K562 (cell line): ENCODE data around the gene TADA2A. TPM values are rescaled to one million over a fixed set of nuclear protein-coding genes. Genes with fewer than 3 reads are reported as not detected.
"Not testable (repeated sequence)": the region's sequence is repeated elsewhere in the genome, so short reads cannot be mapped to it uniquely, and the experiment has no call there.

Experiments used
- ATAC-seq: fragments of 200-7000 bp; cut with Tn5 transposase; 3 replicates; pipeline ENCODE4 v1.9.1; 2020; ENCODE audit warnings: moderate library complexity
- BruUV-seq: library from RNA; stranded (reverse); fragments of 400-500 nt; replicated peaks from 2 replicates; lab custom pipeline; 2021; lab: Mats Ljungman, UMichigan
- CTCF ChIA-PET: fragments of 300-600 bp; formaldehyde crosslinking; extraction: SDS; loops from one replicate; lab custom pipeline; 2021; ENCODE audit warnings: low intra/inter-chr PET ratio; lab: Yijun Ruan, JAX
- POLR2A ChIA-PET: fragments of 300-600, 350-650 bp; sonication (Branson Sonifier 250); formaldehyde crosslinking; extraction: SDS; loops from one replicate; lab custom pipeline; 2021; ENCODE audit warnings: antibody characterized with exemption, inconsistent platforms; lab: Yijun Ruan, JAX
- DNase-seq, 4 experiments: peaks; one replicate each; pipeline versions ENCODE4 v3.0.0 to v3.0.0-alpha.2; 2011 to 2018; ENCODE audit warnings: low spot score in 3 of 4, mixed read lengths in 3 of 4; ENCODE audit errors: extremely low read depth in 1 of 4
- FAIRE-seq: peaks from 2 replicates; lab custom pipeline; 2011; peaks lifted over from hg19 to GRCh38; lab: Jason Lieb, UNC
- H2AFZ ChIP-seq: 2 replicates; pipeline ENCODE4 v1.6.0; 2011; ENCODE audit warnings: low read depth, low read length, control low read depth, inconsistent platforms
- H3K27ac ChIP-seq: fragments of 200-600 bp; 3 replicates; pipeline ENCODE4 v1.8.0; 2011; ENCODE audit warnings: low read depth, mild to moderate bottlenecking, control low read depth, inconsistent platforms, low read length, moderate library complexity, mixed read lengths; ENCODE audit errors: extremely low read depth
- H3K27me3 ChIP-seq, 2 experiments: fragments of 300-600 bp in 1 of 2; 2 replicates in 1 of 2; 3 replicates in 1 of 2; pipeline versions ENCODE4 v1.6.0 to v1.8.0; 2011; ENCODE audit warnings: inconsistent platforms in 2 of 2, low read length in 2 of 2, mild to moderate bottlenecking in 1 of 2, mixed read lengths in 1 of 2, moderate library complexity in 1 of 2; ENCODE audit not compliant: control insufficient read depth in 2 of 2, insufficient read depth in 2 of 2
- H3K36me3 ChIP-seq: fragments of 300-600 bp; 3 replicates; pipeline ENCODE4 v1.8.0; 2011; ENCODE audit warnings: mild to moderate bottlenecking, low read length, inconsistent platforms; ENCODE audit not compliant: control insufficient read depth, insufficient read depth
- H3K4me1 ChIP-seq, 2 experiments: fragments of 200-600 bp in 1 of 2; replicated peaks in 1 of 2; 2 replicates in 1 of 2; 3 replicates in 1 of 2; pipeline versions ENCODE4 v1.5.1 to v1.8.0; 2011; ENCODE audit warnings: inconsistent platforms in 2 of 2, low read length in 2 of 2, mild to moderate bottlenecking in 1 of 2, mixed read lengths in 1 of 2, moderate library complexity in 1 of 2; ENCODE audit not compliant: control insufficient read depth in 2 of 2, insufficient read depth in 2 of 2
- H3K4me2 ChIP-seq: 2 replicates; pipeline ENCODE4 v1.6.1; 2011; ENCODE audit warnings: low read length, control low read depth, inconsistent platforms, mixed read lengths; ENCODE audit not compliant: insufficient read depth
- H3K4me3 ChIP-seq: fragments of 200-600 bp; sonication (generic), shearing (Covaris generic); 2 replicates; pipeline ENCODE4 v1.5.1; 2016; ENCODE audit warnings: control low read depth, inconsistent platforms
- H3K79me2 ChIP-seq: fragments of 200-600 bp; 3 replicates; pipeline ENCODE4 v1.8.0; 2011; ENCODE audit warnings: low read length, inconsistent platforms; ENCODE audit not compliant: control insufficient read depth, insufficient read depth
- H3K9ac ChIP-seq, 2 experiments: 2 replicates each; pipeline versions ENCODE4 v1.6.0 to v1.6.1; 2011; ENCODE audit warnings: low read depth in 2 of 2, low read length in 2 of 2, control low read depth in 1 of 2, inconsistent platforms in 1 of 2, mild to moderate bottlenecking in 1 of 2, mixed read lengths in 1 of 2; ENCODE audit not compliant: insufficient read depth in 1 of 2
- H3K9me1 ChIP-seq: one replicate; pipeline ENCODE4 v1.6.0; 2011; ENCODE audit warnings: inconsistent platforms, mild to moderate bottlenecking, low read length, moderate library complexity; ENCODE audit not compliant: control insufficient read depth, insufficient read depth
- H3K9me3 ChIP-seq: replicated peaks from 2 replicates; pipeline ENCODE4 v1.5.1; 2011; ENCODE audit warnings: low read depth, low read length, inconsistent platforms; ENCODE audit not compliant: control insufficient read depth, insufficient read depth
- H4K20me1 ChIP-seq: replicated peaks from 2 replicates; pipeline ENCODE4 v1.6.1; 2011; ENCODE audit warnings: low read length, inconsistent platforms, mixed read lengths; ENCODE audit not compliant: control insufficient read depth, insufficient read depth
- C11orf30 ChIP-seq: fragments of 450-650 bp; IDR thresholded peaks from 2 replicates; pipeline ENCODE4 v1.6.1; 2016; ENCODE audit warnings: low read depth, mild to moderate bottlenecking
- MAFF ChIP-seq: IDR thresholded peaks from 2 replicates; pipeline ENCODE4 v1.6.1; 2012; ENCODE audit warnings: low read length, improper control_type of control experiment
- MAFG ChIP-seq: fragments of 450-650 bp; conservative IDR thresholded peaks from 2 replicates; pipeline ENCODE4 v1.6.1; 2016; ENCODE audit warnings: missing genetic modification characterization, missing compliant biosample characterization
- MAFK ChIP-seq: IDR thresholded peaks from 2 replicates; pipeline ENCODE4 v1.6.1; 2011; ENCODE audit warnings: low read length, improper control_type of control experiment
- ZNF316 ChIP-seq: fragments of 450-650 bp; IDR thresholded peaks from 2 replicates; pipeline ENCODE4 v1.6.1; 2016
- WGBS: fragments of 100-300 bp; shearing (Covaris generic); methylation state at CpG from one replicate; pipeline ENCODE4 v1.1.6; 2016; ENCODE audit warnings: low coverage, mixed read lengths; ENCODE audit not compliant: insufficient coverage; ENCODE audit errors: missing lambda C conversion rate; 5-methylcytosine and 5-hydroxymethylcytosine counted together
- in situ Hi-C: fragments of 300-500 bp; cut with MboI; formaldehyde crosslinking; loops from 4 replicates; pipeline ENCODE4 v1.15.0; 2018; ENCODE audit warnings: inconsistent platforms, mixed read lengths
- intact Hi-C: fragments of 100-400 bp; cut with micrococcal nuclease; formaldehyde crosslinking; loops from 2 replicates; pipeline ENCODE4 v1.14.2; 2022
- polyA plus RNA-seq, 8 experiments: library from polyadenylated mRNA; depleted of rRNA in 4 of 8; stranded (reverse) in 5 of 8; unstranded in 3 of 8; fragments of >200 nt; fragmentation: Nextera tagmentation in 2 of 8; fragmentation: Illumina TruSeq in 1 of 8; extraction: Ambion mirVana in 2 of 8; extraction: Trizol in 1 of 8; gene quantifications; 2 replicates each; pipeline versions ENCODE4 v1.2.1 to v1.2.3, GENCODE V29; 2011 to 2014; ENCODE audit warnings: inconsistent platforms in 1 of 8, missing spikeins in 1 of 8
- total RNA-seq, 7 experiments: library from RNA; depleted of rRNA in 6 of 7; stranded (reverse); fragments of >200 nt in 6 of 7; fragmentation: Illumina TruSeq in 2 of 7; extraction: Trizol in 2 of 7; gene quantifications; 2 replicates each; pipeline versions ENCODE4 v1.2.1 to v1.2.3, GENCODE V29; 2011 to 2021; ENCODE audit warnings: low replicate concordance in 1 of 7
- TF ChIP-seq, protein P1 (sequence below), 3 experiments: fragments of 200-800 bp in 1 of 3; fragments of 250-450 bp in 1 of 3; fragments of 450-650 bp in 1 of 3; sonication (Bioruptor Pico) in 1 of 3; sonication (Bioruptor generic) in 1 of 3; formaldehyde crosslinking in 1 of 3; IDR thresholded peaks; 2 replicates each; pipeline versions ENCODE4 v1.6.1 to v1.8.0; 2016 to 2022; ENCODE audit warnings: mild to moderate bottlenecking in 2 of 3, missing genetic modification characterization in 2 of 3, missing compliant biosample characterization in 1 of 3, moderate library complexity in 1 of 3

The TADA2A gene
- total and polyA plus RNA-seq, 9 of the 15 experiments (the other 6 are each of a cell fraction or from before 2014, with no cell fraction given), result 13.8 to 37.7 (median 25.0) TPM

DNA sequence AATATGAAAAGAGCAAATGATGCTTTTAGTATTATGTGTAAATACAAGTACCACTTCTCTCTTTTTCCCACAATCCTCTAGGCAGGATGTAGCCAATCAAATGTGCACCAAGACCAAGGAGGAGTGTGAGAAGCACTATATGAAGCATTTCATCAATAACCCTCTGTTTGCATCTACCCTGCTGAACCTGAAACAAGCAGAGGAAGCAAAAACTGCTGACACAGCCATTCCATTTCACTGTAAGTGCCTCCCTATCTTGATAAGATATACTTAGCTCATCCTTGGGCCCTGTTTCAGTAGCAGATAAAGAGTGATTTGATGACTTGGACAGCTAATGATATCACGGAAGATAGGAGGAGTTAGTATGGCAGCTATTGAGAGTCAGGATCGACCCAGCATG, 33.7 kb downstream of the TADA2A start:
- no peak for FAIRE-seq
- peaks cover 70% of the 10 kb centered on the region for H3K36me3 ChIP-seq
- intact Hi-C loops, result no loop called here

DNA sequence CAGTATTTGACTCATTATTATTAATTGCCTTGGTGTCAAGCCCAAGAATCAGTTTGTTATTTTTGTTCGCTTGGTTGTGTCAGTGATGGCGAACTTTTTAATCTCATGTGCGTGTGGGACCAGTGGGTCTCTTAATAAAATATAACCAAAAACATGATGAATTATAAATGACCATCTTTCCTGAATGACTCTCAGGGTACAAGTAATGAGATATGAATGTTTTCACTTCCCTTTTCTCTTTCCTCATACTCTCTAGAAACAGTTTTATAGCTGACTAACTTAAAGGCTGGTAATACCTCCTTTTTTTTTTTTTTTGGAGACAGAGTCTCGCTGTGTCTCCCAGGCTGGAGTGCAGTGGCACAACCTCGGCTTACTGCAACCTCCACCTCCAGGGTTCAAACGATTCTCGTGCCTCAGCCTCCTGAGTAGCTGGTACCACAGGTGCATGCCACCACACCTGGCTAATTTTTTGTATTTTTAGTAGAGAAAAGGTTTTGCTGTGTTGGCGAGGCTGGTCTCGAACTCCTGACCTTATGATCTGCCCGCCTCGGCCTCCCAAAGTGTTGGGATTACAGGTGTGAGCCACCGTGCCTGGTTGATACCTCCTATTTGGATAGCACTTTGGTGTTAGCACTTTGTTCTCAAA, 34.8 kb downstream of the TADA2A start:
- peaks cover 72% of the 10 kb centered on the region for H3K36me3 ChIP-seq
- FAIRE-seq, H3K27me3 ChIP-seq, BruUV-seq, in situ Hi-C loops, H3K4me3 ChIP-seq, H3K9ac ChIP-seq, H3K4me1 ChIP-seq, H3K9me1 ChIP-seq, intact Hi-C loops, H2AFZ ChIP-seq, H3K4me2 ChIP-seq, CTCF ChIA-PET, ATAC-seq, POLR2A ChIA-PET, H4K20me1 ChIP-seq, H3K9me3 ChIP-seq, H3K79me2 ChIP-seq, DNase-seq, H3K27ac ChIP-seq: not testable (repeated sequence)
- WGBS, result 95% methylated on average over 10 of the region's 12 CpGs

More for the DNA sequence above, 33.7 kb downstream of the TADA2A start:
- WGBS, result 93% methylated on average over 2 of the region's 2 CpGs
- in situ Hi-C loops, result no loop called here
- Histone ChIP-seq H3K27me3 (no peaks in the 10 kb centered on the region), H3K79me2 (no peaks in the 10 kb centered on the region), H3K4me1 (no peaks in the 10 kb centered on the region), H3K27ac (no peak overlapping the region), H3K9ac (no peak overlapping the region), H3K9me1 (no peaks in the 10 kb centered on the region), H3K9me3 (no peaks in the 10 kb centered on the region), H2AFZ (no peak overlapping the region), H3K4me3 (no peak overlapping the region), H4K20me1 (no peaks in the 10 kb centered on the region), H3K4me2 (no peak overlapping the region)
- BruUV-seq, result no TSS peak
- DNase-seq, result no peak
- CTCF ChIA-PET, result no interaction called here
- POLR2A ChIA-PET, result interaction anchor here (0.6 to 1.3 kb wide), 2 partner anchors 10 kb away, joined by 3 to 4 read pairs; no protein-coding TSS in a partner anchor
- no peak for ATAC-seq
- TF ChIP-seq MAFG, result peak; percentile 92
- TF ChIP-seq C11orf30, result peak; percentile 93
- TF ChIP-seq, protein P1, sequence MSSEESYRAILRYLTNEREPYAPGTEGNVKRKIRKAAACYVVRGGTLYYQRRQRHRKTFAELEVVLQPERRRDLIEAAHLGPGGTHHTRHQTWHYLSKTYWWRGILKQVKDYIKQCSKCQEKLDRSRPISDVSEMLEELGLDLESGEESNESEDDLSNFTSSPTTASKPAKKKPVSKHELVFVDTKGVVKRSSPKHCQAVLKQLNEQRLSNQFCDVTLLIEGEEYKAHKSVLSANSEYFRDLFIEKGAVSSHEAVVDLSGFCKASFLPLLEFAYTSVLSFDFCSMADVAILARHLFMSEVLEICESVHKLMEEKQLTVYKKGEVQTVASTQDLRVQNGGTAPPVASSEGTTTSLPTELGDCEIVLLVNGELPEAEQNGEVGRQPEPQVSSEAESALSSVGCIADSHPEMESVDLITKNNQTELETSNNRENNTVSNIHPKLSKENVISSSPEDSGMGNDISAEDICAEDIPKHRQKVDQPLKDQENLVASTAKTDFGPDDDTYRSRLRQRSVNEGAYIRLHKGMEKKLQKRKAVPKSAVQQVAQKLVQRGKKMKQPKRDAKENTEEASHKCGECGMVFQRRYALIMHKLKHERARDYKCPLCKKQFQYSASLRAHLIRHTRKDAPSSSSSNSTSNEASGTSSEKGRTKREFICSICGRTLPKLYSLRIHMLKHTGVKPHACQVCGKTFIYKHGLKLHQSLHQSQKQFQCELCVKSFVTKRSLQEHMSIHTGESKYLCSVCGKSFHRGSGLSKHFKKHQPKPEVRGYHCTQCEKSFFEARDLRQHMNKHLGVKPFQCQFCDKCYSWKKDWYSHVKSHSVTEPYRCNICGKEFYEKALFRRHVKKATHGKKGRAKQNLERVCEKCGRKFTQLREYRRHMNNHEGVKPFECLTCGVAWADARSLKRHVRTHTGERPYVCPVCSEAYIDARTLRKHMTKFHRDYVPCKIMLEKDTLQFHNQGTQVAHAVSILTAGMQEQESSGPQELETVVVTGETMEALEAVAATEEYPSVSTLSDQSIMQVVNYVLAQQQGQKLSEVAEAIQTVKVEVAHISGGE (CRISPR knock-in tag; IDR thresholded peaks at IDR 0.05), result no peak
- peak; percentile 96 for TF ChIP-seq ZNF316
- TF ChIP-seq MAFK, result peak; percentile 96
- TF ChIP-seq MAFF, result peak; percentile 95
